ENCODE data around the gene ACAT1. TPM values are rescaled to one million over a fixed set of nuclear protein-coding genes. Genes with fewer than 3 reads are reported as not detected.

Gene ACAT1
- total RNA-seq, 3 donors from 2014 or later (not counting 1 experiment from before 2014, with no cell fraction given) = 7.4 to 15.4 (median 10.9) TPM

GRCh38 chr11:108196901-108197300 lies 75.5 kb downstream of the ACAT1 start:
- intact Hi-C loops (cut with micrococcal nuclease) = no loop called here

More at GRCh38 chr11:108196901-108197300, 75.5 kb downstream of the ACAT1 start:
- H3K4me3 ChIP-seq (ENCODE audit: low read length) = no peak overlapping the region
- no peaks in the 10 kb centered on the region for H3K4me1 ChIP-seq (ENCODE audit: control insufficient read depth, insufficient read depth, low read length)
- H3K4me1 Mint-ChIP-seq = peaks cover 28 to 32% of the 10 kb centered on the region in 2 donors
- no peak for TF ChIP-seq CTCF (IDR thresholded peaks at IDR 0.05)
- H3K27me3 Mint-ChIP-seq (ENCODE audit: low read depth in 2 of 2) = no peaks in the 10 kb centered on the region
- H3K36me3 Mint-ChIP-seq = no peaks in the 10 kb centered on the region
- peak overlapping the region in 1 of 2 donors; percentile 65 for H3K27ac Mint-ChIP-seq
- H3K9me3 Mint-ChIP-seq = no peaks in the 10 kb centered on the region
- H3K9me3 ChIP-seq (ENCODE audit: control insufficient read depth, insufficient read depth, low read length) = no peaks in the 10 kb centered on the region
- no peak for DNase-seq
- no peak overlapping the region for H3K4me3 Mint-ChIP-seq
- no peaks in the 10 kb centered on the region for H3K27me3 ChIP-seq (ENCODE audit: control insufficient read depth, insufficient read depth, low read length)
- no peak overlapping the region for H3K27ac ChIP-seq (ENCODE audit: low read length)
- peaks cover 54% of the 10 kb centered on the region for H3K36me3 ChIP-seq (ENCODE audit: control insufficient read depth, insufficient read depth, low read length)
- no peak for ATAC-seq
- 45% methylated on average over 3 of the region's 3 CpGs for WGBS (ENCODE audit: insufficient coverage)

Other genes with a start within 250 kb of the ACAT1 start
- gene RAB39A, start 193.1 kb upstream of the ACAT1 start, total RNA-seq = under 1 TPM in 2 of 3 donors, not detected in 1; 0.14 to 0.20 TPM
- 10 to 100 TPM; 59.1 to 68.3 (median 60.2) TPM for gene CUL5, start 112.7 kb upstream of the ACAT1 start, total RNA-seq
- gene NPAT, start 101.1 kb downstream of the ACAT1 start, total RNA-seq = 10 to 100 TPM; 34.8 to 42.6 (median 36.1) TPM
- gene ATM, start 101.5 kb downstream of the ACAT1 start, total RNA-seq = 100 to 1,000 TPM; 502 to 568 (median 539) TPM